WTC11 (cell line): ENCODE data around the gene SYNPO2.

Experiments used
- CTCF ChIP-seq: fragments of 200-600 bp; IDR thresholded peaks from 2 replicates; pipeline ENCODE4 v1.8.0; 2022; ENCODE audit warnings: antibody characterized with exemption
- FOXP4 ChIP-seq: sonication (generic); formaldehyde crosslinking; IDR thresholded peaks from 2 replicates; pipeline ENCODE4 v1.8.0; 2022; ENCODE audit warnings: mild to moderate bottlenecking, missing genetic modification reagents
- KAT7 ChIP-seq: sonication (generic); formaldehyde crosslinking; IDR thresholded peaks from 2 replicates; pipeline ENCODE4 v1.8.1; 2023; ENCODE audit warnings: missing genetic modification reagents, mild to moderate bottlenecking, borderline replicate concordance
- NFYB ChIP-seq: sonication (generic); formaldehyde crosslinking; conservative IDR thresholded peaks from 2 replicates; pipeline ENCODE4 v1.8.0; 2022; ENCODE audit warnings: low read depth, missing genetic modification reagents
- NR3C1 ChIP-seq: sonication (generic); formaldehyde crosslinking; conservative IDR thresholded peaks from 2 replicates; pipeline ENCODE4 v1.8.1; 2023; ENCODE audit warnings: low read depth, mild to moderate bottlenecking, missing genetic modification reagents
- PREB ChIP-seq: sonication (generic); formaldehyde crosslinking; IDR thresholded peaks from 2 replicates; pipeline ENCODE4 v1.8.1; 2022; ENCODE audit warnings: mild to moderate bottlenecking, missing genetic modification reagents, moderate library complexity, borderline replicate concordance
- RELA ChIP-seq: sonication (generic); formaldehyde crosslinking; IDR thresholded peaks from 2 replicates; pipeline ENCODE4 v1.8.1; 2022; ENCODE audit warnings: missing genetic modification reagents, mild to moderate bottlenecking, borderline replicate concordance
- SMAD3 ChIP-seq: sonication (generic); formaldehyde crosslinking; IDR thresholded peaks from 2 replicates; pipeline ENCODE4 v1.8.0; 2022; ENCODE audit warnings: missing genetic modification reagents, mild to moderate bottlenecking, borderline replicate concordance
- TCF7 ChIP-seq: sonication (generic); formaldehyde crosslinking; IDR thresholded peaks from 2 replicates; pipeline ENCODE4 v1.8.0; 2022; ENCODE audit warnings: mild to moderate bottlenecking, low read depth, missing genetic modification reagents, moderate library complexity
- ZSCAN18 ChIP-seq: fragments of 250-450 bp; sonication (Bioruptor Pico); IDR thresholded peaks from 2 replicates; pipeline ENCODE4 v2.1.2; 2022; ENCODE audit warnings: mild to moderate bottlenecking, moderate library complexity

GRCh38 chr4:118991686-118992085 is 103.0 kb downstream of the SYNPO2 start:
- TF ChIP-seq NFYB: no peak
- no peak for TF ChIP-seq CTCF
- TF ChIP-seq PREB (CRISPR knock-in tag): no peak
- no peak for TF ChIP-seq FOXP4 (CRISPR knock-in tag)
- no peak for TF ChIP-seq NR3C1
- TF ChIP-seq KAT7 (CRISPR knock-in tag): no peak
- TF ChIP-seq SMAD3 (CRISPR knock-in tag): no peak
- TF ChIP-seq RELA (CRISPR knock-in tag): no peak
- no peak for TF ChIP-seq ZSCAN18
- TF ChIP-seq TCF7: no peak
